Astrocyte (in vitro differentiated cells and primary cell): ENCODE data around the gene NOG.

Source experiments
- EZH2 ChIP-seq: IDR thresholded peaks from 2 replicates; pipeline ENCODE4 v1.6.1; 2012; ENCODE audit warnings: mild to moderate bottlenecking, low read length, inconsistent platforms; ENCODE audit not compliant: insufficient read depth
- TF ChIP-seq, protein P1 (sequence below): IDR thresholded peaks from 2 replicates; pipeline ENCODE4 v1.5.1; 2011; ENCODE audit warnings: low read depth, mild to moderate bottlenecking, inconsistent platforms, low read length, moderate library complexity; ENCODE audit not compliant: insufficient read depth

DNA sequence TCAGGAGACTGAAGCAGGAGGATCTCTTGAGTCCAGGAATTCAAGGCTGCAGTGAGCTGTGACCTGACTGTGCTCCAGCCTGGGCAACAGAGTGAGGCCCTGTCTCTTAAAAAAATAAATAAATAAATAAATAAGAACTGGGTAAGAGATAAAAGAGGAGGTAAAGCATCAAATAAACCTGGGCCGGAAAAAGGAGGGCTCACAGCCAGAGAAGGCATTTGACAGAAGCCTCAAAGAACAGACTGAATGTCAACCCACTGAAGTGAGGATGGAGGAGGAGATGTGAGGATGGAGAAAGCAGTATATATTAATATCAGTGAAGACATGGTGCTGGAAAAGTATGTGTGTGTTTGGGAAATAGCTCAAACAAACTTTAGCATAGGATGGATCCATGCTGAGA lies 6.1 kb downstream of the NOG start:
- TF ChIP-seq, protein P1, sequence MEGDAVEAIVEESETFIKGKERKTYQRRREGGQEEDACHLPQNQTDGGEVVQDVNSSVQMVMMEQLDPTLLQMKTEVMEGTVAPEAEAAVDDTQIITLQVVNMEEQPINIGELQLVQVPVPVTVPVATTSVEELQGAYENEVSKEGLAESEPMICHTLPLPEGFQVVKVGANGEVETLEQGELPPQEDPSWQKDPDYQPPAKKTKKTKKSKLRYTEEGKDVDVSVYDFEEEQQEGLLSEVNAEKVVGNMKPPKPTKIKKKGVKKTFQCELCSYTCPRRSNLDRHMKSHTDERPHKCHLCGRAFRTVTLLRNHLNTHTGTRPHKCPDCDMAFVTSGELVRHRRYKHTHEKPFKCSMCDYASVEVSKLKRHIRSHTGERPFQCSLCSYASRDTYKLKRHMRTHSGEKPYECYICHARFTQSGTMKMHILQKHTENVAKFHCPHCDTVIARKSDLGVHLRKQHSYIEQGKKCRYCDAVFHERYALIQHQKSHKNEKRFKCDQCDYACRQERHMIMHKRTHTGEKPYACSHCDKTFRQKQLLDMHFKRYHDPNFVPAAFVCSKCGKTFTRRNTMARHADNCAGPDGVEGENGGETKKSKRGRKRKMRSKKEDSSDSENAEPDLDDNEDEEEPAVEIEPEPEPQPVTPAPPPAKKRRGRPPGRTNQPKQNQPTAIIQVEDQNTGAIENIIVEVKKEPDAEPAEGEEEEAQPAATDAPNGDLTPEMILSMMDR, result no peak
- no peak for TF ChIP-seq EZH2
